HL-60 (cell line): ENCODE data around the gene ANO2.
"Not testable (repeated sequence)": the region's sequence is repeated elsewhere in the genome, so short reads cannot be mapped to it uniquely, and the experiment has no call there.

Source experiments
- DNase-seq, 2 experiments: peaks; one replicate each; pipeline ENCODE4 v3.0.0-alpha.2; 2010 to 2020; ENCODE audit warnings: low read depth in 1 of 2, low spot score in 1 of 2
- H3K27ac ChIP-seq: fragments of 250-450 bp; sonication (Bioruptor Pico); replicated peaks from 2 replicates; pipeline ENCODE4 v1.5.1; 2020; ENCODE audit warnings: mild to moderate bottlenecking, moderate library complexity
- H3K27me3 ChIP-seq: fragments of 250-450 bp; sonication (Bioruptor Pico); 2 replicates; pipeline ENCODE4 v1.5.1; 2021; ENCODE audit warnings: mild to moderate bottlenecking, moderate library complexity; ENCODE audit not compliant: insufficient read depth, poor library complexity, severe bottlenecking
- H3K4me3 ChIP-seq: replicated peaks from 2 replicates; pipeline ENCODE4 v1.5.1; 2011; ENCODE audit warnings: mild to moderate bottlenecking, control low read depth, low read length; ENCODE audit not compliant: insufficient read depth
- GABPA ChIP-seq: IDR thresholded peaks from 2 replicates; pipeline ENCODE4 v1.6.1; 2012; ENCODE audit warnings: low read depth
- POLR2AphosphoS5 ChIP-seq: IDR thresholded peaks from 2 replicates; pipeline ENCODE4 v1.6.1; 2012; ENCODE audit warnings: low read depth
- REST ChIP-seq: IDR thresholded peaks from 2 replicates; pipeline ENCODE4 v1.6.1; 2012; ENCODE audit warnings: low read depth; ENCODE audit not compliant: insufficient replicate concordance
- SPI1 ChIP-seq: IDR thresholded peaks from 2 replicates; pipeline ENCODE4 v1.6.1; 2012; ENCODE audit warnings: low read depth, mild to moderate bottlenecking, borderline replicate concordance
- TF ChIP-seq, protein P1 (sequence below): IDR thresholded peaks from one replicate; pipeline ENCODE4 v1.5.1; 2011; ENCODE audit warnings: low read length, control low read depth, inconsistent platforms; ENCODE audit not compliant: insufficient read depth

Gene ANO2

DNA sequence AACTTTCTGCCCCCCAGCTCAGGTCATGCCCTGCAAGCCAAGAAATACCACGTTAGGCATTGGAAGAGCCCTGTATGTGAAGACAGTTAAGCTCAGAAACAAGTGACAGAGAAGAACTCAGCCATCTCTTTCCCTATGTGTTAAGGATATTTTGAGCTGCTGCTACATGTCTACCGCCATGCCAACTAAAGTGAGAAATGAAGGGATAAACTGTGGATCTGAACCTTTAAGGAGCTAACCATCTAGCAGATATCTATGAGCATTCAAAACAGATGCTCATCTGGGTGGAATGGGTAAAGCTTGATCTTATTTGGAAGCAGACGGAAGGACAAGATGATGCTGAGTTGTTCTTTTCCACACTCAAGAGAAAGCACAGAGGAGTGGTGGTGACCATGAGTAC is 262.5 kb downstream of the ANO2 start:
- TF ChIP-seq, protein P1, sequence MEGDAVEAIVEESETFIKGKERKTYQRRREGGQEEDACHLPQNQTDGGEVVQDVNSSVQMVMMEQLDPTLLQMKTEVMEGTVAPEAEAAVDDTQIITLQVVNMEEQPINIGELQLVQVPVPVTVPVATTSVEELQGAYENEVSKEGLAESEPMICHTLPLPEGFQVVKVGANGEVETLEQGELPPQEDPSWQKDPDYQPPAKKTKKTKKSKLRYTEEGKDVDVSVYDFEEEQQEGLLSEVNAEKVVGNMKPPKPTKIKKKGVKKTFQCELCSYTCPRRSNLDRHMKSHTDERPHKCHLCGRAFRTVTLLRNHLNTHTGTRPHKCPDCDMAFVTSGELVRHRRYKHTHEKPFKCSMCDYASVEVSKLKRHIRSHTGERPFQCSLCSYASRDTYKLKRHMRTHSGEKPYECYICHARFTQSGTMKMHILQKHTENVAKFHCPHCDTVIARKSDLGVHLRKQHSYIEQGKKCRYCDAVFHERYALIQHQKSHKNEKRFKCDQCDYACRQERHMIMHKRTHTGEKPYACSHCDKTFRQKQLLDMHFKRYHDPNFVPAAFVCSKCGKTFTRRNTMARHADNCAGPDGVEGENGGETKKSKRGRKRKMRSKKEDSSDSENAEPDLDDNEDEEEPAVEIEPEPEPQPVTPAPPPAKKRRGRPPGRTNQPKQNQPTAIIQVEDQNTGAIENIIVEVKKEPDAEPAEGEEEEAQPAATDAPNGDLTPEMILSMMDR: no peak
- TF ChIP-seq SPI1 (no peak), POLR2AphosphoS5 (no peak), GABPA (no peak), REST (no peak)
- no peak for DNase-seq
- Histone ChIP-seq H3K27me3 (no peaks in the 10 kb centered on the region), H3K4me3 (no peak overlapping the region), H3K27ac (no peak overlapping the region)

- no peak for DNase-seq
- TF ChIP-seq REST (no peak), POLR2AphosphoS5 (no peak), SPI1 (no peak), GABPA (no peak)
- TF ChIP-seq, protein P1: no peak
- H3K4me3 ChIP-seq: no peak overlapping the region
- H3K27ac ChIP-seq: no peak overlapping the region
- no peaks in the 10 kb centered on the region for H3K27me3 ChIP-seq
These were observed 266.9 kb downstream of the ANO2 start for GRCh38 chr12:5678176-5678575.

- not testable (repeated sequence) for H3K27ac ChIP-seq, H3K27me3 ChIP-seq, DNase-seq, H3K4me3 ChIP-seq
These were observed 275.4 kb downstream of the ANO2 start for GRCh38 chr12:5669624-5670023.

DNA sequence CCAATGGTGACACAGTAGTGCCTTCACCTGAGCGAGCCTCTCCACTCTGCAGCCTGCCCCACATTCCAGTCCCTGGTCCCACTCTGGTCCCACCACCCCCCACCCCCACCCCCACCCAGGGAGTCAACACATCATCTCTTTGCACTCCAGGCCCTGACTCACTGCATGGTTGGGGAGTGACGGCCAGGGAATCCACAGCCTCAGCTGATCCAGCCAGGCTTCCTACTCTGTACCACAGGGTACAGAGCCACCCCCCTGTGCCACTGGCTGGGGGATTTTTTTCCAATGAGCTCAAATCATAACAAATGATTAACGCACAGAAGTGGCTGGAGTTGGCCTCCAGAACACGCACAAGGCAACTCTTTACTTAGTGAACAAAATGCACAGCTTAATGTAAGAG is 279.4 kb downstream of the ANO2 start:
- no peak overlapping the region for H3K4me3 ChIP-seq
- H3K27ac ChIP-seq: no peak overlapping the region
- no peaks in the 10 kb centered on the region for H3K27me3 ChIP-seq
- TF ChIP-seq, protein P1: no peak
- TF ChIP-seq POLR2AphosphoS5: no peak
- no peak for TF ChIP-seq GABPA
- TF ChIP-seq SPI1: no peak
- TF ChIP-seq REST: no peak
- no peak for DNase-seq
